ENCODE results near the gene BIRC2. TPM values are rescaled to one million over a fixed set of nuclear protein-coding genes. Genes with fewer than 3 reads are reported as not detected.

The BIRC2 gene
- total and polyA plus RNA-seq, 2 of the 4 experiments (the other 2 are of a cell fraction), result 48.0 to 204 TPM

DNA sequence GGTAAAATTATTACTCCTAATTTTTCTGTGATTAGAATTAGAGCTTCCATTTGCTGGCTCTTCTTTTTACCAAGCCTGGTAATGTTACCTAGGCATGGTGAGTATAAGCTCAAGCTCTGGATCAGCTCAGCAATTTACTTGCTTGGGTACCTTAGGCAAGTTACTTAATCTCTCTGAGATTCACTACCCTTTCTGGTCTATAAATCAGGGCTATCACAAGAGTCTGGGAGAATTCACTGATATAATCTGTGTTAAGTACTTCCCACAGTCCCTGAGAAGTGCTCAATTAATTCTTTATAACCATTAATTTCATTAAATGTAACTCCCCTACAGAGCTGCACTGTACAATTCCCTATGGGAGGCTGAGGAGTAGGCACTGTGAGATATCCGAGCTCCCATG, 61.3 kb downstream of the BIRC2 start:
- Histone ChIP-seq H2AK9ac (replicated peaks; ENCODE audit: low read depth, low read length, poor library complexity) (no peak overlapping the region), H3K27me3 (ENCODE audit: control insufficient read depth, insufficient read depth, low read length) (no peaks in the 10 kb centered on the region), H2AK5ac (ENCODE audit: low read depth, low read length) (no peak overlapping the region), H3K9ac (ENCODE audit: low read depth, low read length) (no peak overlapping the region), H2BK120ac (ENCODE audit: low read depth, low read length) (no peak overlapping the region), H3K9me3 (ENCODE audit: control insufficient read depth, insufficient read depth, low read length) (no peaks in the 10 kb centered on the region), H3K9me1 (ENCODE audit: insufficient read depth, low read length) (peaks cover 30% of the 10 kb centered on the region), H3K18ac (ENCODE audit: low read depth, low read length) (no peak overlapping the region), H3K4ac (ENCODE audit: low read depth, low read length) (no peak overlapping the region), H4K20me1 (ENCODE audit: insufficient read depth, low read length) (peaks cover 50% of the 10 kb centered on the region; the same call in 1 of the 2 replicates), H3K23ac (ENCODE audit: low read depth, low read length) (no peak overlapping the region), H3K56ac (ENCODE audit: extremely low read depth, insufficient read depth, low read length) (no peak overlapping the region), H3K4me1 (ENCODE audit: control insufficient read depth, insufficient read depth, low read length) (peaks cover 9% of the 10 kb centered on the region), H2AFZ (replicated peaks; ENCODE audit: low read length, poor library complexity) (no peak overlapping the region), H4K91ac (ENCODE audit: insufficient read depth, low read depth, low read length) (no peak overlapping the region), H2BK5ac (ENCODE audit: low read depth, low read length, poor library complexity, severe bottlenecking) (no peak overlapping the region), H3K4me2 (ENCODE audit: low read depth, low read length) (no peak overlapping the region), H3K14ac (replicated peaks; ENCODE audit: low read depth, low read length) (no peak overlapping the region), H4K5ac (ENCODE audit: low read depth, low read length) (no peak overlapping the region), H3K36me3 (ENCODE audit: control insufficient read depth, insufficient read depth, low read length) (peaks cover 11% of the 10 kb centered on the region), H4K8ac (ENCODE audit: low read depth in 2 of 2, low read length in 2 of 2) (no peak overlapping the region), H2BK20ac (ENCODE audit: low read depth, low read length) (no peak overlapping the region), H2BK15ac (ENCODE audit: low read depth, low read length) (no peak overlapping the region), H3K4me3 (ENCODE audit: insufficient read depth, low read depth, low read length) (no peak overlapping the region), H3K79me1 (ENCODE audit: low read depth in 1 of 2, low read length in 2 of 2) (peaks cover 29 to 71% of the 10 kb centered on the region in 2 experiments), H3K27ac (ENCODE audit: insufficient read depth, low read length) (no peak overlapping the region)
- no peak for TF ChIP-seq RAD21 (IDR thresholded peaks at IDR 0.05; ENCODE audit: low read length)
- TF ChIP-seq FOS (IDR thresholded peaks at IDR 0.05; ENCODE audit: low read depth, low read length), result no peak
- TF ChIP-seq RFX5 (IDR thresholded peaks at IDR 0.05; ENCODE audit: low read depth, low read length), result no peak
- TF ChIP-seq, protein P1, sequence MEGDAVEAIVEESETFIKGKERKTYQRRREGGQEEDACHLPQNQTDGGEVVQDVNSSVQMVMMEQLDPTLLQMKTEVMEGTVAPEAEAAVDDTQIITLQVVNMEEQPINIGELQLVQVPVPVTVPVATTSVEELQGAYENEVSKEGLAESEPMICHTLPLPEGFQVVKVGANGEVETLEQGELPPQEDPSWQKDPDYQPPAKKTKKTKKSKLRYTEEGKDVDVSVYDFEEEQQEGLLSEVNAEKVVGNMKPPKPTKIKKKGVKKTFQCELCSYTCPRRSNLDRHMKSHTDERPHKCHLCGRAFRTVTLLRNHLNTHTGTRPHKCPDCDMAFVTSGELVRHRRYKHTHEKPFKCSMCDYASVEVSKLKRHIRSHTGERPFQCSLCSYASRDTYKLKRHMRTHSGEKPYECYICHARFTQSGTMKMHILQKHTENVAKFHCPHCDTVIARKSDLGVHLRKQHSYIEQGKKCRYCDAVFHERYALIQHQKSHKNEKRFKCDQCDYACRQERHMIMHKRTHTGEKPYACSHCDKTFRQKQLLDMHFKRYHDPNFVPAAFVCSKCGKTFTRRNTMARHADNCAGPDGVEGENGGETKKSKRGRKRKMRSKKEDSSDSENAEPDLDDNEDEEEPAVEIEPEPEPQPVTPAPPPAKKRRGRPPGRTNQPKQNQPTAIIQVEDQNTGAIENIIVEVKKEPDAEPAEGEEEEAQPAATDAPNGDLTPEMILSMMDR (conservative IDR thresholded peaks at IDR 0.05; ENCODE audit: low read depth, low read length), result no peak
- TF ChIP-seq MAZ (IDR thresholded peaks at IDR 0.05; ENCODE audit: borderline replicate concordance, low read depth, low read length), result no peak
- TF ChIP-seq, protein P2, sequence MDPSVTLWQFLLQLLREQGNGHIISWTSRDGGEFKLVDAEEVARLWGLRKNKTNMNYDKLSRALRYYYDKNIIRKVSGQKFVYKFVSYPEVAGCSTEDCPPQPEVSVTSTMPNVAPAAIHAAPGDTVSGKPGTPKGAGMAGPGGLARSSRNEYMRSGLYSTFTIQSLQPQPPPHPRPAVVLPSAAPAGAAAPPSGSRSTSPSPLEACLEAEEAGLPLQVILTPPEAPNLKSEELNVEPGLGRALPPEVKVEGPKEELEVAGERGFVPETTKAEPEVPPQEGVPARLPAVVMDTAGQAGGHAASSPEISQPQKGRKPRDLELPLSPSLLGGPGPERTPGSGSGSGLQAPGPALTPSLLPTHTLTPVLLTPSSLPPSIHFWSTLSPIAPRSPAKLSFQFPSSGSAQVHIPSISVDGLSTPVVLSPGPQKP (IDR thresholded peaks at IDR 0.05; ENCODE audit: borderline replicate concordance, low read depth, low read length), result no peak
- ChIA-PET CTCF (no interaction called here), POLR2A (ENCODE audit: unreplicated experiment) (no interaction called here)
- intact Hi-C loops (cut with micrococcal nuclease) (loop anchor here (10.0 kb wide), 1 partner anchor 54 kb away; no protein-coding TSS in a partner anchor), in situ Hi-C loops (cut with MboI; ENCODE audit: low sequenced_read_pairs) (no loop called here), dilution Hi-C loops (cut with HindIII; ENCODE audit: low sequenced_read_pairs, unreplicated experiment) (no loop called here)
- no TSS peak for BruUV-seq (replicated peaks)
- ATAC-seq (ENCODE audit: low read depth) (no peak), DNase-seq (no peak)
- no CpG with 5 or more reads among the region's 1 CpG for whole genome bisulfite sequencing, 2 experiments (ENCODE audit: extremely low coverage in 2 of 2, insufficient read length in 1 of 2)
